DOHH2 (cell line): ENCODE measurements around the gene ISLR2.

Experiments
- EZH2phosphoT487 ChIP-seq: fragments of 200-600 bp; sonication (generic); IDR thresholded peaks from 2 replicates; pipeline ENCODE4 v1.6.1; 2017; ENCODE audit warnings: borderline replicate concordance, mild to moderate bottlenecking, antibody characterized with exemption, low read length, moderate library complexity, mixed read lengths
- TF ChIP-seq, protein P1 (sequence below): fragments of 200-600 bp; sonication (generic); IDR thresholded peaks from one replicate; pipeline ENCODE4 v1.5.1; 2014; ENCODE audit warnings: antibody characterized with exemption, mild to moderate bottlenecking, low read depth, low read length; ENCODE audit not compliant: poor library complexity, severe bottlenecking

- TF ChIP-seq, protein P1, sequence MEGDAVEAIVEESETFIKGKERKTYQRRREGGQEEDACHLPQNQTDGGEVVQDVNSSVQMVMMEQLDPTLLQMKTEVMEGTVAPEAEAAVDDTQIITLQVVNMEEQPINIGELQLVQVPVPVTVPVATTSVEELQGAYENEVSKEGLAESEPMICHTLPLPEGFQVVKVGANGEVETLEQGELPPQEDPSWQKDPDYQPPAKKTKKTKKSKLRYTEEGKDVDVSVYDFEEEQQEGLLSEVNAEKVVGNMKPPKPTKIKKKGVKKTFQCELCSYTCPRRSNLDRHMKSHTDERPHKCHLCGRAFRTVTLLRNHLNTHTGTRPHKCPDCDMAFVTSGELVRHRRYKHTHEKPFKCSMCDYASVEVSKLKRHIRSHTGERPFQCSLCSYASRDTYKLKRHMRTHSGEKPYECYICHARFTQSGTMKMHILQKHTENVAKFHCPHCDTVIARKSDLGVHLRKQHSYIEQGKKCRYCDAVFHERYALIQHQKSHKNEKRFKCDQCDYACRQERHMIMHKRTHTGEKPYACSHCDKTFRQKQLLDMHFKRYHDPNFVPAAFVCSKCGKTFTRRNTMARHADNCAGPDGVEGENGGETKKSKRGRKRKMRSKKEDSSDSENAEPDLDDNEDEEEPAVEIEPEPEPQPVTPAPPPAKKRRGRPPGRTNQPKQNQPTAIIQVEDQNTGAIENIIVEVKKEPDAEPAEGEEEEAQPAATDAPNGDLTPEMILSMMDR = no peak
- TF ChIP-seq EZH2phosphoT487 = no peak
Observed at GRCh38 chr15:74165461-74165860, 35.1 kb downstream of the ISLR2 start.
